HCT116 (cell line): Measurements from ENCODE around the gene TASL. TPM values are rescaled to one million over a fixed set of nuclear protein-coding genes. Genes with fewer than 3 reads are reported as not detected.

ENCODE experiments used
- ELF1 ChIP-seq: IDR thresholded peaks from 2 replicates; pipeline ENCODE4 v1.6.1; 2012; ENCODE audit warnings: low read depth, borderline replicate concordance
- SRF ChIP-seq: IDR thresholded peaks from 2 replicates; pipeline ENCODE4 v1.6.1; 2012; ENCODE audit warnings: low read depth
- TCF7L2 ChIP-seq: IDR thresholded peaks from 2 replicates; pipeline ENCODE4 v1.7.0; 2011; ENCODE audit warnings: borderline replicate concordance, inconsistent platforms; ENCODE audit not compliant: insufficient read depth, insufficient read length; ENCODE audit errors: extremely low read depth
- total RNA-seq: library from RNA; stranded (reverse); gene quantifications from one replicate; pipeline ENCODE4 v1.2.1, GENCODE V29; 2021; ENCODE audit not compliant: unreplicated experiment
- TF ChIP-seq, protein P1 (sequence below), 3 experiments: fragments of 200-600 bp in 1 of 3; sonication (generic) in 1 of 3; IDR thresholded peaks in 2 of 3; conservative IDR thresholded peaks in 1 of 3; 2 replicates each; pipeline ENCODE4 v1.5.1; 2012 to 2017; ENCODE audit warnings: low read depth in 2 of 3, low read length in 2 of 3, antibody characterized with exemption in 1 of 3, borderline replicate concordance in 1 of 3, control low read depth in 1 of 3, mild to moderate bottlenecking in 1 of 3, mixed read lengths in 1 of 3, mixed run types in 1 of 3, moderate library complexity in 1 of 3; ENCODE audit not compliant: insufficient read depth in 1 of 3

TASL gene
- total RNA-seq, 1 experiment from 2014 or later, result not detected

GRCh38 chrX:30513284-30513683 lies 64.3 kb downstream of the TASL start (continued):
- TF ChIP-seq TCF7L2, result no peak
- TF ChIP-seq, protein P1, sequence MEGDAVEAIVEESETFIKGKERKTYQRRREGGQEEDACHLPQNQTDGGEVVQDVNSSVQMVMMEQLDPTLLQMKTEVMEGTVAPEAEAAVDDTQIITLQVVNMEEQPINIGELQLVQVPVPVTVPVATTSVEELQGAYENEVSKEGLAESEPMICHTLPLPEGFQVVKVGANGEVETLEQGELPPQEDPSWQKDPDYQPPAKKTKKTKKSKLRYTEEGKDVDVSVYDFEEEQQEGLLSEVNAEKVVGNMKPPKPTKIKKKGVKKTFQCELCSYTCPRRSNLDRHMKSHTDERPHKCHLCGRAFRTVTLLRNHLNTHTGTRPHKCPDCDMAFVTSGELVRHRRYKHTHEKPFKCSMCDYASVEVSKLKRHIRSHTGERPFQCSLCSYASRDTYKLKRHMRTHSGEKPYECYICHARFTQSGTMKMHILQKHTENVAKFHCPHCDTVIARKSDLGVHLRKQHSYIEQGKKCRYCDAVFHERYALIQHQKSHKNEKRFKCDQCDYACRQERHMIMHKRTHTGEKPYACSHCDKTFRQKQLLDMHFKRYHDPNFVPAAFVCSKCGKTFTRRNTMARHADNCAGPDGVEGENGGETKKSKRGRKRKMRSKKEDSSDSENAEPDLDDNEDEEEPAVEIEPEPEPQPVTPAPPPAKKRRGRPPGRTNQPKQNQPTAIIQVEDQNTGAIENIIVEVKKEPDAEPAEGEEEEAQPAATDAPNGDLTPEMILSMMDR (IDR thresholded peaks at IDR 0.05 in 2 of 3, conservative IDR thresholded peaks at IDR 0.05 in 1 of 3; ENCODE audit: borderline replicate concordance in 1 of 3, insufficient read depth in 1 of 3, low read depth in 2 of 3, low read length in 2 of 3), result peak; percentile 15 to 57 (median 36); a peak in 4 of 6 replicates
- no peak for TF ChIP-seq SRF
- TF ChIP-seq ELF1, result no peak

Other genes starting within 250 kb of the TASL start
- 4.3 TPM for gene GK, start 75.7 kb upstream of the TASL start, total RNA-seq